ENCODE results near the gene ZFYVE28. TPM values are rescaled to one million over a fixed set of nuclear protein-coding genes. Genes with fewer than 3 reads are reported as not detected.
A peak's percentile ranks its signal among the peaks of the same experiment; 100 is the strongest.

ZFYVE28 gene
- total and polyA plus RNA-seq, 2 donors from 2014 or later = 8.0 to 18.9 TPM

DNA sequence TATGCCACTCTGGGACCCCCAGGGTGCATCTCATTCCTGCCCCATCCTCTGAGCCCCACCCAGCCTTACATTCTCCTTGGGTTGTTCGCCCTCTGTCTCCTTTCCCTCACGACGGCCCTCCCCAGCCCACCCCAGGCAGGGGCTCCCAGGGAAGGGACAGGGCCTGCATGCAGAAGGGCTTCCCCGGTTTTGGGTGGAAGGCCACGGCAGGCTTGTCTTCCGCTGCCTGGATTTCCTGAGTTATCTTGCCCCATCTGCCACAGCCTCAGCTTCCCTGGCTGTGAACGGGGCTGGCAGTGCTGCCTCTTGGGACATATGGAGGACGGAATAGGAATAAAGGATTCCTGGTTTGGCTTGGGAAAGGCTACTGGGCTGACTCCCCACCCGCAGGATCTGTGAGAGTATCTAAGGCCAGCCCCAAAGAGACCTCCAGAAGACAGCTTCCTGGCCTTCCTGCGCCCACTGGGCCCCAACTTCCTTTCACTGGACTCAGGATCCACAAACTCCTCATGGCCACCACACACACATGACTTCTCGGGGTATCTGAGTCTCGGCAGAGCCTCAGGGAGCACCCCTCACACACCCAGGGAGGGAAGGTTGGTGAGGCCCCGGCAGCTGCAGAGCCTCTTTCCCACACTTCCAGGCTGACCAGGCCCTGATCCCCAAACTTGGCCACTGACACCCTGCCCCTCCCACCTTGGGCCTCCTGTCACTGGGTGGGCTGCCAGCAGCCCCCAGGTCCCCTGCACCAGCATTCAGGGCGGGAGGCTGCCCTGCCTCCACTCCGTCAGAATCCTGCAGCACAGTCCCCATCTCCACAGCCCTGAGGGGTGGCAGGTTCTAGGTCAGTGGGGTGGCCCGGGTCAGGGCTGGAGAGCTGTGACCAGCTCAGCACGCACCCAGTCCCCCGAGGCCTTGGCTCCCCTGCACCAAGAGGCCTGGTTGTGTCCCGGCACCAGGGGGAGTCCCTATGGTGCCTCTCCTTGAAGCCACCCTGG lies 153.0 kb downstream of the ZFYVE28 start:
- FAIRE-seq (no peak), DNase-seq (peak in 1 of 5 donors; percentile 71)
- intact Hi-C loops (cut with DNase I) = no loop called here
- H3K9ac ChIP-seq (ENCODE audit: low read length in 3 of 3) = peak overlapping the region in 1 of 3 donors; percentile 34
- no peak for TF ChIP-seq CTCF (IDR thresholded peaks at IDR 0.05; ENCODE audit: borderline replicate concordance, extremely low read depth, insufficient read depth)
- no peak overlapping the region for H3K4me3 ChIP-seq (ENCODE audit: low read length in 3 of 3)
- H3K27me3 ChIP-seq (ENCODE audit: control insufficient read depth, insufficient read depth, low read length) = no peaks in the 10 kb centered on the region
- no peaks in the 10 kb centered on the region for H3K9me3 ChIP-seq (ENCODE audit: control insufficient read depth in 2 of 3, insufficient read depth in 1 of 3, low read length in 3 of 3)
- H3K27ac ChIP-seq (ENCODE audit: low read depth in 2 of 2, low read length in 2 of 2) = no peak overlapping the region
- H3K36me3 ChIP-seq (ENCODE audit: control insufficient read depth in 2 of 3, insufficient read depth in 3 of 3, low read length in 3 of 3) = no peaks in the 10 kb centered on the region
- H3K4me1 ChIP-seq (ENCODE audit: control insufficient read depth in 2 of 3, insufficient read depth in 2 of 3, low read depth in 1 of 3, low read length in 3 of 3) = peaks cover 0 to 28% (median 4%) of the 10 kb centered on the region in 3 donors

DNA sequence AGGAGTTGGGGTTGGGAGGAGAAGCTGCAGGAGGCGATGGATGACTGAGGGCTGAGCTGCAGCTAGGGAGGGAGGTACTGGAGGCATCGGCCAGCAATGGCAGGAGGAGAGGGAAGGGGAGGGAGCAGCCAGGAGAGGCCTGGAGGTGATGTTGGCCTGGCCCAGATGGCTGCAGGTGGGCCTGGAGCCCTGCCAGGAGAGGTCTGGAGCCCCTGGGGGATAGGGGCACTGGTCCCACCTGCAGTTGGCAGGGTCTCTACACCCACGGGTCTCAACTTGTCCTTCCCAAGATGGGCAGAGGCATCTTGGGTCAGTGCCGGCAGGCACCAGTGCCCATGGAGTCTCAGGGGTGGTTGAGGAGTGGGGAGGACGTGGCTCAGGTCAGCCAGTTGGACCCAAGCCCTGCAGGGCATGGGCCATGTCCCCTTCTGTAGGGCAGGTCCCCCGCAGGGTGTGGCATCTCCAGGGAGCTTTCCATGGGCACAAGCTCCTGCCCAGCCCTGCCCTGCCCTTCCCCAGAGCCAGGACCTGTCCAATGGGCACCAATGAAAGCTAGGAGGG lies 153.9 kb downstream of the ZFYVE28 start:
- FAIRE-seq = no peak
- peak in 1 of 5 donors; percentile 71 for DNase-seq
- Histone ChIP-seq H3K9ac (ENCODE audit: low read length in 3 of 3) (no peak overlapping the region), H3K9me3 (ENCODE audit: control insufficient read depth in 2 of 3, insufficient read depth in 1 of 3, low read length in 3 of 3) (no peaks in the 10 kb centered on the region), H3K36me3 (ENCODE audit: control insufficient read depth in 2 of 3, insufficient read depth in 3 of 3, low read length in 3 of 3) (no peaks in the 10 kb centered on the region), H3K4me1 (ENCODE audit: control insufficient read depth in 2 of 3, insufficient read depth in 2 of 3, low read depth in 1 of 3, low read length in 3 of 3) (peaks cover 0 to 36% (median 8%) of the 10 kb centered on the region in 3 donors), H3K27ac (ENCODE audit: low read depth in 2 of 2, low read length in 2 of 2) (no peak overlapping the region), H3K4me3 (ENCODE audit: low read length in 3 of 3) (no peak overlapping the region), H3K27me3 (ENCODE audit: control insufficient read depth, insufficient read depth, low read length) (no peaks in the 10 kb centered on the region)
- intact Hi-C loops (cut with DNase I) = no loop called here
- no peak for TF ChIP-seq CTCF (IDR thresholded peaks at IDR 0.05; ENCODE audit: borderline replicate concordance, extremely low read depth, insufficient read depth)

- no peak for TF ChIP-seq CTCF (IDR thresholded peaks at IDR 0.05; ENCODE audit: borderline replicate concordance, extremely low read depth, insufficient read depth)
- Histone ChIP-seq H3K4me3 (ENCODE audit: low read length in 3 of 3) (no peak overlapping the region), H3K4me1 (ENCODE audit: control insufficient read depth in 2 of 3, insufficient read depth in 2 of 3, low read depth in 1 of 3, low read length in 3 of 3) (peaks cover 0 to 41% (median 10%) of the 10 kb centered on the region in 3 donors), H3K9ac (ENCODE audit: low read length in 3 of 3) (no peak overlapping the region), H3K36me3 (ENCODE audit: control insufficient read depth in 2 of 3, insufficient read depth in 3 of 3, low read length in 3 of 3) (no peaks in the 10 kb centered on the region), H3K27ac (ENCODE audit: low read depth in 2 of 2, low read length in 2 of 2) (no peak overlapping the region), H3K27me3 (ENCODE audit: control insufficient read depth, insufficient read depth, low read length) (no peaks in the 10 kb centered on the region), H3K9me3 (ENCODE audit: control insufficient read depth in 2 of 3, insufficient read depth in 1 of 3, low read length in 3 of 3) (no peaks in the 10 kb centered on the region)
- intact Hi-C loops (cut with DNase I) = no loop called here
- DNase-seq = peak in 1 of 5 donors; percentile 64
- FAIRE-seq = no peak
Observed at GRCh38 chr4:2263926-2264321, 154.5 kb downstream of the ZFYVE28 start.
